ENCODE data around the gene NUDC.
A peak's percentile ranks its signal among the peaks of the same experiment; 100 is the strongest.

Gene NUDC

GRCh38 chr1:26959722-26960624 is 38.4 kb downstream of the NUDC start, which contains the start of gene KDF1:
KDF1 (minus strand) TSS chr1:26960468; CDS start chr1:26952380, 8,088 bp downstream.
- Histone ChIP-seq H3K4me3 (ENCODE audit: low read length in 2 of 2) (peak within 1 kb of the TSS; percentile 73 to 85), H3K4me1 (ENCODE audit: control insufficient read depth in 2 of 2, insufficient read depth in 2 of 2, low read length in 2 of 2) (peaks cover 10 to 13% of the 10 kb centered on the region in 2 donors), H3K9me3 (ENCODE audit: control insufficient read depth in 2 of 2, low read length in 2 of 2) (no peaks in the 10 kb centered on the region), H3K27ac (ENCODE audit: low read depth in 2 of 2, low read length in 2 of 2) (peak within 1 kb of the TSS; percentile 43 to 63), H3K27me3 (ENCODE audit: control insufficient read depth in 2 of 2, insufficient read depth in 2 of 2, low read length in 2 of 2) (peaks cover 10% of the 10 kb centered on the region in 2 donors), H3K9ac (ENCODE audit: low read depth in 1 of 2, low read length in 2 of 2) (peak within 1 kb of the TSS; percentile 70 to 84), H3K36me3 (ENCODE audit: control insufficient read depth in 2 of 2, insufficient read depth in 2 of 2, low read length in 2 of 2) (no peaks in the 10 kb centered on the region)

GRCh38 chr1:26960625-26960966 is 39.1 kb downstream of the NUDC start:
- H3K4me3 ChIP-seq (ENCODE audit: low read length in 2 of 2) = peak overlapping the region; percentile 73 to 85
- peak overlapping the region; percentile 32 to 84 for H3K9ac ChIP-seq (ENCODE audit: low read depth in 1 of 2, low read length in 2 of 2)
- H3K27me3 ChIP-seq (ENCODE audit: control insufficient read depth in 2 of 2, insufficient read depth in 2 of 2, low read length in 2 of 2) = peaks cover 10% of the 10 kb centered on the region in 2 donors
- peak overlapping the region in 1 of 2 donors; percentile 59 for H3K27ac ChIP-seq (ENCODE audit: low read depth in 2 of 2, low read length in 2 of 2)
- H3K36me3 ChIP-seq (ENCODE audit: control insufficient read depth in 2 of 2, insufficient read depth in 2 of 2, low read length in 2 of 2) = no peaks in the 10 kb centered on the region
- H3K4me1 ChIP-seq (ENCODE audit: control insufficient read depth in 2 of 2, insufficient read depth in 2 of 2, low read length in 2 of 2) = peaks cover 10 to 13% of the 10 kb centered on the region in 2 donors
- H3K9me3 ChIP-seq (ENCODE audit: control insufficient read depth in 2 of 2, low read length in 2 of 2) = no peaks in the 10 kb centered on the region

- no peaks in the 10 kb centered on the region for H3K36me3 ChIP-seq (ENCODE audit: control insufficient read depth in 2 of 2, insufficient read depth in 2 of 2, low read length in 2 of 2)
- peaks cover 10% of the 10 kb centered on the region in 2 donors for H3K27me3 ChIP-seq (ENCODE audit: control insufficient read depth in 2 of 2, insufficient read depth in 2 of 2, low read length in 2 of 2)
- H3K27ac ChIP-seq (ENCODE audit: low read depth in 2 of 2, low read length in 2 of 2) = no peak overlapping the region
These were observed 40.3 kb downstream of the NUDC start for GRCh38 chr1:26961826-26962225.

GRCh38 chr1:26965213-26965612 is 43.7 kb downstream of the NUDC start:
- H3K27me3 ChIP-seq (ENCODE audit: control insufficient read depth in 2 of 2, insufficient read depth in 2 of 2, low read length in 2 of 2) = peaks cover 0 to 7% of the 10 kb centered on the region in 2 donors
- H3K9ac ChIP-seq (ENCODE audit: low read depth in 1 of 2, low read length in 2 of 2) = no peak overlapping the region
- H3K9me3 ChIP-seq (ENCODE audit: control insufficient read depth in 2 of 2, low read length in 2 of 2) = no peaks in the 10 kb centered on the region
- peaks cover 3 to 10% of the 10 kb centered on the region in 2 donors for H3K4me1 ChIP-seq (ENCODE audit: control insufficient read depth in 2 of 2, insufficient read depth in 2 of 2, low read length in 2 of 2)
- H3K36me3 ChIP-seq (ENCODE audit: control insufficient read depth in 2 of 2, insufficient read depth in 2 of 2, low read length in 2 of 2) = no peaks in the 10 kb centered on the region
- no peak overlapping the region for H3K4me3 ChIP-seq (ENCODE audit: low read length in 2 of 2)
- H3K27ac ChIP-seq (ENCODE audit: low read depth in 2 of 2, low read length in 2 of 2) = no peak overlapping the region

More at GRCh38 chr1:26961826-26962225, 40.3 kb downstream of the NUDC start:
- Histone ChIP-seq H3K9ac (ENCODE audit: low read depth in 1 of 2, low read length in 2 of 2) (no peak overlapping the region), H3K4me1 (ENCODE audit: control insufficient read depth in 2 of 2, insufficient read depth in 2 of 2, low read length in 2 of 2) (peaks cover 10 to 15% of the 10 kb centered on the region in 2 donors), H3K4me3 (ENCODE audit: low read length in 2 of 2) (no peak overlapping the region), H3K9me3 (ENCODE audit: control insufficient read depth in 2 of 2, low read length in 2 of 2) (no peaks in the 10 kb centered on the region)

- Histone ChIP-seq H3K27me3 (ENCODE audit: control insufficient read depth in 2 of 2, insufficient read depth in 2 of 2, low read length in 2 of 2) (peaks cover 0 to 6% of the 10 kb centered on the region in 2 donors), H3K36me3 (ENCODE audit: control insufficient read depth in 2 of 2, insufficient read depth in 2 of 2, low read length in 2 of 2) (no peaks in the 10 kb centered on the region), H3K9me3 (ENCODE audit: control insufficient read depth in 2 of 2, low read length in 2 of 2) (no peaks in the 10 kb centered on the region), H3K27ac (ENCODE audit: low read depth in 2 of 2, low read length in 2 of 2) (no peak overlapping the region), H3K4me1 (ENCODE audit: control insufficient read depth in 2 of 2, insufficient read depth in 2 of 2, low read length in 2 of 2) (peaks cover 5 to 9% of the 10 kb centered on the region in 2 donors), H3K4me3 (ENCODE audit: low read length in 2 of 2) (no peak overlapping the region), H3K9ac (ENCODE audit: low read depth in 1 of 2, low read length in 2 of 2) (no peak overlapping the region)
These were observed 44.1 kb downstream of the NUDC start for GRCh38 chr1:26965628-26966027.

GRCh38 chr1:26970810-26971209 is 49.3 kb downstream of the NUDC start:
- H3K36me3 ChIP-seq (ENCODE audit: control insufficient read depth in 2 of 2, insufficient read depth in 2 of 2, low read length in 2 of 2) = no peaks in the 10 kb centered on the region
- H3K27ac ChIP-seq (ENCODE audit: low read depth in 2 of 2, low read length in 2 of 2) = peak overlapping the region; percentile 38 to 44

GRCh38 chr1:26971590-26971989 is 50.0 kb downstream of the NUDC start:
- Histone ChIP-seq H3K9ac (ENCODE audit: low read depth in 1 of 2, low read length in 2 of 2) (no peak overlapping the region), H3K4me1 (ENCODE audit: control insufficient read depth in 2 of 2, insufficient read depth in 2 of 2, low read length in 2 of 2) (peaks cover 4 to 7% of the 10 kb centered on the region in 2 donors), H3K27ac (ENCODE audit: low read depth in 2 of 2, low read length in 2 of 2) (no peak overlapping the region), H3K9me3 (ENCODE audit: control insufficient read depth in 2 of 2, low read length in 2 of 2) (no peaks in the 10 kb centered on the region), H3K4me3 (ENCODE audit: low read length in 2 of 2) (no peak overlapping the region), H3K36me3 (ENCODE audit: control insufficient read depth in 2 of 2, insufficient read depth in 2 of 2, low read length in 2 of 2) (no peaks in the 10 kb centered on the region), H3K27me3 (ENCODE audit: control insufficient read depth in 2 of 2, insufficient read depth in 2 of 2, low read length in 2 of 2) (no peaks in the 10 kb centered on the region)

More at GRCh38 chr1:26970810-26971209, 49.3 kb downstream of the NUDC start:
- H3K4me1 ChIP-seq (ENCODE audit: control insufficient read depth in 2 of 2, insufficient read depth in 2 of 2, low read length in 2 of 2) = peaks cover 4 to 7% of the 10 kb centered on the region in 2 donors
- no peaks in the 10 kb centered on the region for H3K9me3 ChIP-seq (ENCODE audit: control insufficient read depth in 2 of 2, low read length in 2 of 2)
- H3K9ac ChIP-seq (ENCODE audit: low read depth in 1 of 2, low read length in 2 of 2) = no peak overlapping the region
- H3K4me3 ChIP-seq (ENCODE audit: low read length in 2 of 2) = no peak overlapping the region
- no peaks in the 10 kb centered on the region for H3K27me3 ChIP-seq (ENCODE audit: control insufficient read depth in 2 of 2, insufficient read depth in 2 of 2, low read length in 2 of 2)

- Histone ChIP-seq H3K9me3 (ENCODE audit: control insufficient read depth in 2 of 2, low read length in 2 of 2) (no peaks in the 10 kb centered on the region), H3K4me3 (ENCODE audit: low read length in 2 of 2) (no peak overlapping the region), H3K36me3 (ENCODE audit: control insufficient read depth in 2 of 2, insufficient read depth in 2 of 2, low read length in 2 of 2) (no peaks in the 10 kb centered on the region), H3K27ac (ENCODE audit: low read depth in 2 of 2, low read length in 2 of 2) (no peak overlapping the region), H3K9ac (ENCODE audit: low read depth in 1 of 2, low read length in 2 of 2) (no peak overlapping the region), H3K4me1 (ENCODE audit: control insufficient read depth in 2 of 2, insufficient read depth in 2 of 2, low read length in 2 of 2) (peaks cover 4 to 5% of the 10 kb centered on the region in 2 donors), H3K27me3 (ENCODE audit: control insufficient read depth in 2 of 2, insufficient read depth in 2 of 2, low read length in 2 of 2) (no peaks in the 10 kb centered on the region)
These were observed 50.8 kb downstream of the NUDC start for GRCh38 chr1:26972390-26972789.

GRCh38 chr1:26972821-26973220 is 51.3 kb downstream of the NUDC start:
- no peaks in the 10 kb centered on the region for H3K9me3 ChIP-seq (ENCODE audit: control insufficient read depth in 2 of 2, low read length in 2 of 2)
- no peaks in the 10 kb centered on the region for H3K27me3 ChIP-seq (ENCODE audit: control insufficient read depth in 2 of 2, insufficient read depth in 2 of 2, low read length in 2 of 2)
- peaks cover 4 to 5% of the 10 kb centered on the region in 2 donors for H3K4me1 ChIP-seq (ENCODE audit: control insufficient read depth in 2 of 2, insufficient read depth in 2 of 2, low read length in 2 of 2)
- no peak overlapping the region for H3K27ac ChIP-seq (ENCODE audit: low read depth in 2 of 2, low read length in 2 of 2)
- H3K36me3 ChIP-seq (ENCODE audit: control insufficient read depth in 2 of 2, insufficient read depth in 2 of 2, low read length in 2 of 2) = no peaks in the 10 kb centered on the region
- H3K9ac ChIP-seq (ENCODE audit: low read depth in 1 of 2, low read length in 2 of 2) = no peak overlapping the region
- H3K4me3 ChIP-seq (ENCODE audit: low read length in 2 of 2) = no peak overlapping the region

Data from mucosa of rectum (tissue), 2 donors.